Measurements from ENCODE around the gene RAB1A.

- TF ChIP-seq CEBPB (IDR thresholded peaks at IDR 0.05) (no peak), TEAD4 (IDR thresholded peaks at IDR 0.05) (no peak), NFIC (IDR thresholded peaks at IDR 0.05) (no peak), CREB1 (IDR thresholded peaks at IDR 0.05; ENCODE audit: low read depth) (no peak), EP300 (IDR thresholded peaks at IDR 0.05; ENCODE audit: borderline replicate concordance) (no peak), MAX (IDR thresholded peaks at IDR 0.05) (no peak), REST (IDR thresholded peaks at IDR 0.05; ENCODE audit: low read depth) (no peak), USF1 (IDR thresholded peaks at IDR 0.05) (no peak)
These were observed 28.8 kb downstream of the RAB1A start for GRCh38 chr2:65101071-65101470.

Data from Ishikawa (cell line).